Measurements from ENCODE around the gene MMP11.

MMP11 gene

GRCh38 chr22:23832226-23833016 lies 59.8 kb downstream of the MMP11 start:
- no peak for DNase-seq

DNA sequence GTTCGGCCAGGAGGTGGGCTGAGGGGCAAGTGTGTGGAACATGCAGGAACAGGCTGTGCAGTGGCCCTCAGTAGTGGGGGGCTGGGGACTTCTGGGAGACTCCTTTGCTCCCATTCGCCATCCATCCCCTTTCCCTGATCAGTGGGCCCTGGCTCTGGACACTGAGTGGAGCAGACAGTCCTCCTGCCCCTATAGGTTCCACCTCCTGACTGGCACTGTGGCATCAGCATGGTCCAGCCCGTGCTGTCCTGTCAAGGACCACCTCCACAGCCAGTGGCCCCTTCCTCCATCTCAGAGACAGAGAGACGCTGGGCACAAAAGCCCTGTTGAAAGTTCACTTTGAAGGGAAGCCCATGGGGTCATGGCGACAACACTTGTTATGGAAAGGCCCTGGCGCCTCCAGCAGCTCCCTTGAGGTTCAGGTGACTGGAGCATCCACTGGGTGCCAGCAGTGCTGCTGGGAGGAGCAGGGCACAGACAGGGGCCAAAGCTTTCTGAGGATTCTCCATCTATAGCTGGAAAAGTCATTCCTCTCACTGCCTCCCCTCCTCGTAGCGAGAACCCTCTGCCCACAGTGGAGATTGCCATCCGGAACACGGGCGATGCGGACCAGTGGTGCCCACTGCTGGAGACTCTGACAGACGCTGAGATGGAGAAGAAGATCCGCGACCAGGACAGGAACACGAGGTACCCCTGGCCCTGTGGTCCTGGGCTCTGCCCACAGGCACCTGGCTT lies 60.5 kb downstream of the MMP11 start:
- no peak for DNase-seq
